Fibroblast of lung (primary cell): ENCODE results near the gene SPINK9. TPM values are rescaled to one million over a fixed set of nuclear protein-coding genes. Genes with fewer than 3 reads are reported as not detected.

Experiments
- DNase-seq, 2 donors: peaks; one replicate each; pipeline versions ENCODE4 v3.0.0 to v3.0.0-alpha.2; 2010; ENCODE audit warnings: low read depth in 2 of 2
- H2AFZ ChIP-seq: 2 replicates; pipeline ENCODE4 v1.5.1; 2012; ENCODE audit warnings: low read length, control low read depth, inconsistent platforms
- H3K27ac ChIP-seq: 2 replicates; pipeline ENCODE4 v1.5.1; 2011; ENCODE audit warnings: low read length, control low read depth; ENCODE audit not compliant: insufficient read depth
- H3K27me3 ChIP-seq: 2 replicates; pipeline ENCODE4 v1.5.1; 2011; ENCODE audit warnings: mild to moderate bottlenecking, low read length; ENCODE audit not compliant: control insufficient read depth, insufficient read depth
- H3K36me3 ChIP-seq: 2 replicates; pipeline ENCODE4 v1.5.1; 2011; ENCODE audit warnings: low read length; ENCODE audit not compliant: control insufficient read depth, insufficient read depth
- H3K4me1 ChIP-seq: 2 replicates; pipeline ENCODE4 v1.5.1; 2011; ENCODE audit warnings: low read length; ENCODE audit not compliant: control insufficient read depth, insufficient read depth; ENCODE audit errors: extremely low read depth
- H3K4me2 ChIP-seq: 2 replicates; pipeline ENCODE4 v1.5.1; 2011; ENCODE audit warnings: low read length, control low read depth; ENCODE audit not compliant: insufficient read depth; ENCODE audit errors: extremely low read depth
- H3K4me3 ChIP-seq, 4 experiments: fragments of 200-600 bp in 1 of 4; sonication (generic) in 1 of 4; replicated peaks in 1 of 4; 2 replicates each; pipeline ENCODE4 v1.5.1; 2011 to 2016; ENCODE audit warnings: low read length in 4 of 4, low read depth in 3 of 4, mild to moderate bottlenecking in 3 of 4, control low read depth in 2 of 4, inconsistent platforms in 1 of 4, mixed read lengths in 1 of 4; ENCODE audit not compliant: insufficient read depth in 1 of 4; ENCODE audit errors: control extremely low read depth in 1 of 4
- H3K79me2 ChIP-seq: 2 replicates; pipeline ENCODE4 v1.5.1; 2012; ENCODE audit warnings: mild to moderate bottlenecking, low read length, inconsistent platforms; ENCODE audit not compliant: control insufficient read depth, insufficient read depth
- H3K9ac ChIP-seq: 2 replicates; pipeline ENCODE4 v1.5.1; 2011; ENCODE audit warnings: mild to moderate bottlenecking, low read length, control low read depth; ENCODE audit not compliant: insufficient read depth
- H3K9me3 ChIP-seq: 2 replicates; pipeline ENCODE4 v1.5.1; 2012; ENCODE audit warnings: low read depth, low read length; ENCODE audit not compliant: control insufficient read depth, insufficient read depth
- H4K20me1 ChIP-seq: 2 replicates; pipeline ENCODE4 v1.5.1; 2011; ENCODE audit warnings: low read length; ENCODE audit not compliant: control insufficient read depth, insufficient read depth; ENCODE audit errors: extremely low read depth
- CTCF ChIP-seq, 2 donors: IDR thresholded peaks in 1 of 2; conservative IDR thresholded peaks in 1 of 2; 1 replicate in 1 of 2; 2 replicates in 1 of 2; pipeline ENCODE4 v1.5.1; 2011 to 2012; ENCODE audit warnings: low read length in 2 of 2, control low read depth in 1 of 2, inconsistent platforms in 1 of 2, low read depth in 1 of 2, mild to moderate bottlenecking in 1 of 2
- EZH2 ChIP-seq: IDR thresholded peaks from 2 replicates; pipeline ENCODE4 v1.5.1; 2012; ENCODE audit warnings: low read length, control low read depth, mild to moderate bottlenecking; ENCODE audit errors: missing control alignments
- polyA plus RNA-seq, 2 donors: library from polyadenylated mRNA; depleted of rRNA in 1 of 2; stranded (reverse) in 1 of 2; unstranded in 1 of 2; fragments of >200 nt; gene quantifications; 2 replicates each; pipeline ENCODE4 v1.2.1, GENCODE V29; 2011 to 2012; ENCODE audit warnings: missing spikeins in 1 of 2
- total RNA-seq: library from RNA; depleted of rRNA; stranded (reverse); fragments of >200 nt; gene quantifications from 2 replicates; pipeline ENCODE4 v1.2.1, GENCODE V29; 2014

Gene SPINK9
- total and polyA plus RNA-seq, 2 donors (not counting 1 experiment from before 2014, with no cell fraction given) = not detected

- Histone ChIP-seq H3K9ac (no peak overlapping the region), H3K27ac (no peak overlapping the region), H3K4me1 (no peaks in the 10 kb centered on the region), H3K27me3 (no peaks in the 10 kb centered on the region), H2AFZ (no peak overlapping the region), H3K9me3 (no peaks in the 10 kb centered on the region), H3K79me2 (no peaks in the 10 kb centered on the region), H3K4me3 (no peak overlapping the region), H3K36me3 (no peaks in the 10 kb centered on the region), H3K4me2 (no peak overlapping the region), H4K20me1 (no peaks in the 10 kb centered on the region)
- TF ChIP-seq CTCF (conservative IDR thresholded peaks at IDR 0.05 in 1 of 2, IDR thresholded peaks at IDR 0.05 in 1 of 2; ENCODE audit: low read depth in 1 of 2, low read length in 2 of 2) (no peak), EZH2 (no peak)
- no peak for DNase-seq
Measured at GRCh38 chr5:148343603-148344487, 8.5 kb downstream of the SPINK9 start.

GRCh38 chr5:148347706-148348105 lies 12.3 kb downstream of the SPINK9 start:
- DNase-seq = no peak
- Histone ChIP-seq H3K36me3 (no peaks in the 10 kb centered on the region), H3K27me3 (no peaks in the 10 kb centered on the region), H3K79me2 (no peaks in the 10 kb centered on the region), H2AFZ (no peak overlapping the region), H3K9me3 (no peaks in the 10 kb centered on the region), H4K20me1 (no peaks in the 10 kb centered on the region), H3K4me1 (no peaks in the 10 kb centered on the region), H3K4me2 (no peak overlapping the region), H3K9ac (no peak overlapping the region), H3K4me3 (no peak overlapping the region), H3K27ac (no peak overlapping the region)
- no peak for TF ChIP-seq EZH2
- no peak for TF ChIP-seq CTCF (conservative IDR thresholded peaks at IDR 0.05 in 1 of 2, IDR thresholded peaks at IDR 0.05 in 1 of 2; ENCODE audit: low read depth in 1 of 2, low read length in 2 of 2)

- H3K9me3 ChIP-seq = no peaks in the 10 kb centered on the region
- H3K4me1 ChIP-seq = no peaks in the 10 kb centered on the region
- TF ChIP-seq CTCF (conservative IDR thresholded peaks at IDR 0.05 in 1 of 2, IDR thresholded peaks at IDR 0.05 in 1 of 2; ENCODE audit: low read depth in 1 of 2, low read length in 2 of 2) (no peak), EZH2 (no peak)
- no peak overlapping the region for H3K4me2 ChIP-seq
- no peaks in the 10 kb centered on the region for H3K79me2 ChIP-seq
- no peaks in the 10 kb centered on the region for H4K20me1 ChIP-seq
- no peak overlapping the region for H3K4me3 ChIP-seq
- H3K9ac ChIP-seq = no peak overlapping the region
- no peaks in the 10 kb centered on the region for H3K36me3 ChIP-seq
- H3K27me3 ChIP-seq = no peaks in the 10 kb centered on the region
- DNase-seq = no peak
- H2AFZ ChIP-seq = no peak overlapping the region
- no peak overlapping the region for H3K27ac ChIP-seq
Measured at GRCh38 chr5:148352696-148353095, 17.3 kb downstream of the SPINK9 start.
